A549 (cell line): ENCODE results near the gene RUBCN.

ENCODE experiments used
- EP300 ChIP-seq, 2 experiments: fragments of >200 bp; sonication (Bioruptor Twin); formaldehyde crosslinking; IDR thresholded peaks; 2 replicates in 1 of 2; 3 replicates in 1 of 2; pipeline ENCODE4 v1.6.1; 2016 to 2017
- RCOR1 ChIP-seq: fragments of 150-350 bp; IDR thresholded peaks from 2 replicates; pipeline ENCODE4 v1.6.1; 2014; ENCODE audit warnings: antibody characterized with exemption, low read length, low read depth
- TF ChIP-seq, protein P1 (sequence below): fragments of >200 bp; sonication (Bioruptor Twin); formaldehyde crosslinking; IDR thresholded peaks from 3 replicates; pipeline ENCODE4 v1.5.1; 2016

DNA sequence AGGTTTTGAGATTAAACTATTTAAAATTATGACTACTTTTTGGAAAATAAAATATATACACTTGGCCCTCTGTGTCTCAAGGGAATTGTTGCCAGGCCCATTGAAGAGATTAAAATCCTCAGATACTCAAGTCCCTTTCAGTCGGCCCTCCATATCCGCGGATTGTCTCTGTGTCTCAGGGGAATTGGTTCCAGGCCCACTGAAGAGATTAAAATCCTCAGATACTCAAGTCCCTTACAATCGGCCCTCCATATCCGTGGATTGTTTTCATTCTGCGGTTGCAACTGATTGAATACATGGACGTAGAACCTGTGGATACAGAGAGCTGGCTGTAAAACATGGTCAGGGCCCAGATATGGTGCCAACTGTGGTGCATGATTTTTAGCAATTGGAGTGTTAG, 38.6 kb upstream of the RUBCN start:
- TF ChIP-seq RCOR1 (no peak), EP300 (IDR thresholded peaks at IDR 0.05) (no peak)
- TF ChIP-seq, protein P1, sequence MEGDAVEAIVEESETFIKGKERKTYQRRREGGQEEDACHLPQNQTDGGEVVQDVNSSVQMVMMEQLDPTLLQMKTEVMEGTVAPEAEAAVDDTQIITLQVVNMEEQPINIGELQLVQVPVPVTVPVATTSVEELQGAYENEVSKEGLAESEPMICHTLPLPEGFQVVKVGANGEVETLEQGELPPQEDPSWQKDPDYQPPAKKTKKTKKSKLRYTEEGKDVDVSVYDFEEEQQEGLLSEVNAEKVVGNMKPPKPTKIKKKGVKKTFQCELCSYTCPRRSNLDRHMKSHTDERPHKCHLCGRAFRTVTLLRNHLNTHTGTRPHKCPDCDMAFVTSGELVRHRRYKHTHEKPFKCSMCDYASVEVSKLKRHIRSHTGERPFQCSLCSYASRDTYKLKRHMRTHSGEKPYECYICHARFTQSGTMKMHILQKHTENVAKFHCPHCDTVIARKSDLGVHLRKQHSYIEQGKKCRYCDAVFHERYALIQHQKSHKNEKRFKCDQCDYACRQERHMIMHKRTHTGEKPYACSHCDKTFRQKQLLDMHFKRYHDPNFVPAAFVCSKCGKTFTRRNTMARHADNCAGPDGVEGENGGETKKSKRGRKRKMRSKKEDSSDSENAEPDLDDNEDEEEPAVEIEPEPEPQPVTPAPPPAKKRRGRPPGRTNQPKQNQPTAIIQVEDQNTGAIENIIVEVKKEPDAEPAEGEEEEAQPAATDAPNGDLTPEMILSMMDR: no peak
